Measurements from ENCODE around the gene ACVR1C. TPM values are rescaled to one million over a fixed set of nuclear protein-coding genes. Genes with fewer than 3 reads are reported as not detected.
"Not testable (repeated sequence)": the region's sequence is repeated elsewhere in the genome, so short reads cannot be mapped to it uniquely, and the experiment has no call there.

ACVR1C gene
- total and polyA plus RNA-seq, 4 donors, result 0.61 to 2.1 (median 1.4) TPM

GRCh38 chr2:157559061-157559460 lies 69.6 kb downstream of the ACVR1C start:
- Histone ChIP-seq H3K27ac (ENCODE audit: low read depth, low read length) (no peak overlapping the region), H3K4me3 (ENCODE audit: low read depth, low read length) (no peak overlapping the region), H3K36me3 (ENCODE audit: control insufficient read depth, insufficient read depth, low read length) (no peaks in the 10 kb centered on the region), H3K27me3 (ENCODE audit: control insufficient read depth, insufficient read depth, low read length) (no peaks in the 10 kb centered on the region), H3K4me1 (ENCODE audit: control insufficient read depth, insufficient read depth, low read length) (no peaks in the 10 kb centered on the region), H3K9me3 (ENCODE audit: control insufficient read depth, insufficient read depth, low read length) (no peaks in the 10 kb centered on the region)
- DNase-seq (ENCODE audit: low read depth in 4 of 6, low spot score in 6 of 6), result no peak
- WGBS (ENCODE audit: insufficient coverage), result no CpG with 5 or more reads among the region's 3 CpGs

GRCh38 chr2:157557770-157558169 lies 70.9 kb downstream of the ACVR1C start:
- H3K9me3 ChIP-seq (ENCODE audit: control insufficient read depth, insufficient read depth, low read length), result no peaks in the 10 kb centered on the region
- WGBS (ENCODE audit: insufficient coverage), result no CpG with 5 or more reads among the region's 1 CpG
- no peak for DNase-seq (ENCODE audit: low read depth in 4 of 6, low spot score in 6 of 6)
- no peaks in the 10 kb centered on the region for H3K27me3 ChIP-seq (ENCODE audit: control insufficient read depth, insufficient read depth, low read length)
- no peak overlapping the region for H3K27ac ChIP-seq (ENCODE audit: low read depth, low read length)
- H3K4me3 ChIP-seq (ENCODE audit: low read depth, low read length), result no peak overlapping the region
- no peaks in the 10 kb centered on the region for H3K36me3 ChIP-seq (ENCODE audit: control insufficient read depth, insufficient read depth, low read length)
- no peaks in the 10 kb centered on the region for H3K4me1 ChIP-seq (ENCODE audit: control insufficient read depth, insufficient read depth, low read length)

DNA sequence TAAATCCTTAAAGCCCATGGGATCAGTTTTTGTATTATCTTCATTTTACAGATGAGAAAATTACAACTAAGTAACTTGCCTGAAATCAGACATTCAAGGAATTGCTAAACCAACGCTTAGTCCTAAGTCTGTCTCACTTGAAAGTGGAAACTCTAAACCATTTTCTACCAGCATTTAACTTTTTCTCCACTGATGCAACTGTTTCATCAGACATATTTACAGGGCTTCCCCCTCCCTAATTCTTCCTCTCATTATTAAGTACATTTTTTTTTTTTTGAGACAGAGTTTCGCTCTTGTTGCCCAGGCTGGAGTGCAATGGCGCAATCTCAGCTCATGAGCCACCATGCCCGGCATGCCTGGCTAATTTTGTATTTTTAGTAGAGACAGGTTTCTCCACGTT lies 88.6 kb downstream of the ACVR1C start:
- H3K9me3 ChIP-seq (ENCODE audit: control insufficient read depth, insufficient read depth, low read length), result no peaks in the 10 kb centered on the region
- H3K4me3 ChIP-seq (ENCODE audit: low read depth, low read length), result no peak overlapping the region
- 100% methylated on average over 3 of the region's 5 CpGs for WGBS (ENCODE audit: insufficient coverage)
- no peak overlapping the region for H3K27ac ChIP-seq (ENCODE audit: low read depth, low read length)
- no peak for DNase-seq (ENCODE audit: low read depth in 4 of 6, low spot score in 6 of 6)
- no peaks in the 10 kb centered on the region for H3K36me3 ChIP-seq (ENCODE audit: control insufficient read depth, insufficient read depth, low read length)
- no peaks in the 10 kb centered on the region for H3K4me1 ChIP-seq (ENCODE audit: control insufficient read depth, insufficient read depth, low read length)
- H3K27me3 ChIP-seq (ENCODE audit: control insufficient read depth, insufficient read depth, low read length), result no peaks in the 10 kb centered on the region

- Histone ChIP-seq H3K27me3 (ENCODE audit: control insufficient read depth, insufficient read depth, low read length) (no peaks in the 10 kb centered on the region), H3K4me3 (ENCODE audit: low read depth, low read length) (no peak overlapping the region), H3K4me1 (ENCODE audit: control insufficient read depth, insufficient read depth, low read length) (no peaks in the 10 kb centered on the region), H3K36me3 (ENCODE audit: control insufficient read depth, insufficient read depth, low read length) (no peaks in the 10 kb centered on the region), H3K27ac (ENCODE audit: low read depth, low read length) (no peak overlapping the region), H3K9me3 (ENCODE audit: control insufficient read depth, insufficient read depth, low read length) (no peaks in the 10 kb centered on the region)
- WGBS (ENCODE audit: insufficient coverage), result no CpG with 5 or more reads among the region's 1 CpG
- no peak for DNase-seq (ENCODE audit: low read depth in 4 of 6, low spot score in 6 of 6)
These were observed 90.6 kb downstream of the ACVR1C start for GRCh38 chr2:157538064-157538463.

- WGBS (ENCODE audit: insufficient coverage), result no CpG with 5 or more reads among the region's 1 CpG
- no peaks in the 10 kb centered on the region for H3K27me3 ChIP-seq (ENCODE audit: control insufficient read depth, insufficient read depth, low read length)
- no peaks in the 10 kb centered on the region for H3K9me3 ChIP-seq (ENCODE audit: control insufficient read depth, insufficient read depth, low read length)
- no peak overlapping the region for H3K4me3 ChIP-seq (ENCODE audit: low read depth, low read length)
- DNase-seq (ENCODE audit: low read depth in 4 of 6, low spot score in 6 of 6), result no peak
- H3K27ac ChIP-seq (ENCODE audit: low read depth, low read length), result no peak overlapping the region
- H3K4me1 ChIP-seq (ENCODE audit: control insufficient read depth, insufficient read depth, low read length), result no peaks in the 10 kb centered on the region
- no peaks in the 10 kb centered on the region for H3K36me3 ChIP-seq (ENCODE audit: control insufficient read depth, insufficient read depth, low read length)
These were observed 91.8 kb downstream of the ACVR1C start for GRCh38 chr2:157536815-157537214.

DNA sequence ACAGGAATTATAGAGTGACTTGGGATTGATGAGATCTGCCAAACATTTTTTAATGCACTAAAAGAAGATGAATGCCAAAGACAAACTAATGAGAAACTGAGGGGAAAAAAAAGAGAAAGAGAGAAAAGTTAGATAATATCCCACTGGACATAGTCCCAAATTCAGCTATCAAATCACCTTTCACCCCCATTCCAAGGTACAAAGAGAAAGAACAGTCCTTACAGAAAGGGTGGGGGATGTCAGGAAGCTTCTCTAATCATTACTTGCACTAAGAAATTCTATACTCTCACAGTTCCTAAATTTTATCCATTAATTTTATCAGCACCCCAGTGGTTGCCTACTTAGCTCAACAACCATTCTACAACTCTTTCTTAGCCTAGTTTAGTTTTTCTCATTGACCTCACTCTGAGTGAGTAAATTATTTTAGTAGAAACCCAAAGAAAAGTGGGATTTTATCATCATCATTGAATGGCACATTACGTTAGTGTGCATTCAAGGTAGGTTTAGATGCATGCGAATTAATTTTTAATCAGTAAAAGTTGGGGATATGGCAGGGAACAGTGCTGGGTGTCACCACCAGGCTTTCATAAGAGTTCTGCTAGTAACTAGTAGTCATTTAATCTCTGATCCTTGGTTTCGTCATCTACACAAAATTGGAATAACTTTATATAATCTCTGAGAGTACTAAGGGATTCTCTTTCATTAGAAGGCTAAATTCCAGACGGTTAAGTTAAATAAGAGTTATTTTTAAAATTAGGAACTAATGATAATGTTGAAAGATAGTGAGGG lies 99.5 kb downstream of the ACVR1C start:
- H3K27ac ChIP-seq (ENCODE audit: low read depth, low read length), result no peak overlapping the region
- H3K4me3 ChIP-seq (ENCODE audit: low read depth, low read length), result no peak overlapping the region
- no peak for DNase-seq (ENCODE audit: low read depth in 4 of 6, low spot score in 6 of 6)
- no peaks in the 10 kb centered on the region for H3K9me3 ChIP-seq (ENCODE audit: control insufficient read depth, insufficient read depth, low read length)
- no CpG with 5 or more reads among the region's 4 CpGs for WGBS (ENCODE audit: insufficient coverage)
- no peaks in the 10 kb centered on the region for H3K4me1 ChIP-seq (ENCODE audit: control insufficient read depth, insufficient read depth, low read length)
- no peaks in the 10 kb centered on the region for H3K36me3 ChIP-seq (ENCODE audit: control insufficient read depth, insufficient read depth, low read length)
- no peaks in the 10 kb centered on the region for H3K27me3 ChIP-seq (ENCODE audit: control insufficient read depth, insufficient read depth, low read length)

GRCh38 chr2:157526070-157526469 lies 102.6 kb downstream of the ACVR1C start:
- WGBS (ENCODE audit: insufficient coverage), result 83% methylated on average over 1 of the region's 2 CpGs
- Histone ChIP-seq H3K9me3 (ENCODE audit: control insufficient read depth, insufficient read depth, low read length) (no peaks in the 10 kb centered on the region), H3K36me3 (ENCODE audit: control insufficient read depth, insufficient read depth, low read length) (no peaks in the 10 kb centered on the region), H3K4me3 (ENCODE audit: low read depth, low read length) (no peak overlapping the region), H3K27me3 (ENCODE audit: control insufficient read depth, insufficient read depth, low read length) (no peaks in the 10 kb centered on the region), H3K4me1 (ENCODE audit: control insufficient read depth, insufficient read depth, low read length) (no peaks in the 10 kb centered on the region), H3K27ac (ENCODE audit: low read depth, low read length) (no peak overlapping the region)
- DNase-seq (ENCODE audit: low read depth in 4 of 6, low spot score in 6 of 6), result no peak

DNA sequence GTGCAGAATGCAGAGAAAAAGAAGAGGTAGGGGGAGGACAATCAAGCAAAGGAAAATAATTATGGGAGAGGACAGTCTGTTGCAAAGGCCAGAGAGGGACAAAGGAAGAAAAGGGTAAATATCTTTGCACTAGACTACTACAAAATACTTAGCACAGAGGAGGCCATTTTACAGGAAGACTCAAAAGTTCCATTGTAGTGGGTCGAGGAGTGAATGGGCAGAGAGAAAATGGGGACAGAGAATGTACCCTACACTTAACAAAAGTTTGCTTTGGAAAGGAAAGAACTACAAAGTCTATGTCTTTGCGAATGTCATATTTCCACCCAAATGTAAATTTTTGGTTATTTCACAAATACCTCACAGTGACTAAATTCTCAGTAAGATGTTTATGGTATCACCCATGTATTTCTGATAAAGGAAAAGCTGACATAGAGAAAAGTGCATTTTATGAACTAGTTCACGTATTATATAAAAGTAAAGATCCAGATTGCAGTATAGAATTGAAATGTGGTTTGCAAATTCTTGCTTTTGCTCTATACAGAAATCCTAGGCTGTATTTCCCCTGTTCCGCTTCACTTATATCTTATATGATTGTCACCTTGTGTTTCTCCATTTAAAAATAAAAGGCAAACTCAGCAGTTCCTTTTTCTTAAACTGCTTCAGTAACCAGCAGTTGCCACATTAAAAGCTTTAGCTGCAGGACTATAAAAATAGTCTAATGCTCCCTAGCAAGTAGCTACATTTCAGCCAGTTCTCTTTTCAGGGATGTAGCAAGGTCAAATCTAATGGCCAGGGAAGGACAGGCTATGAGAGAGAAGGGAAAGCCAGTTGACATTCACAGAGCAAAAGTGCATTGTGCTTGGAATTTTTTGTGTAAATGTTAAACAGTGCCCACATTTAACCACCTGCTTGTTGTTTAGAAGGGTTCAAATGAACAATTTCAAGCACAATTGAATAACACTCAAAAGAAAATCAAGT lies 105.1 kb downstream of the ACVR1C start:
- no CpG with 5 or more reads among the region's 4 CpGs for whole genome bisulfite sequencing (ENCODE audit: insufficient coverage)
- Histone ChIP-seq H3K27ac (ENCODE audit: low read depth, low read length) (no peak overlapping the region), H3K4me1 (ENCODE audit: control insufficient read depth, insufficient read depth, low read length) (no peaks in the 10 kb centered on the region), H3K4me3 (ENCODE audit: low read depth, low read length) (no peak overlapping the region), H3K9me3 (ENCODE audit: control insufficient read depth, insufficient read depth, low read length) (no peaks in the 10 kb centered on the region), H3K36me3 (ENCODE audit: control insufficient read depth, insufficient read depth, low read length) (no peaks in the 10 kb centered on the region), H3K27me3 (ENCODE audit: control insufficient read depth, insufficient read depth, low read length) (no peaks in the 10 kb centered on the region)
- DNase-seq (ENCODE audit: low read depth in 4 of 6, low spot score in 6 of 6), result peak in 3 of 6 donors; percentile 4 to 83 (median 24)

- H3K27me3 ChIP-seq (ENCODE audit: control insufficient read depth, insufficient read depth, low read length); H3K27ac ChIP-seq (ENCODE audit: low read depth, low read length); H3K4me1 ChIP-seq (ENCODE audit: control insufficient read depth, insufficient read depth, low read length); H3K36me3 ChIP-seq (ENCODE audit: control insufficient read depth, insufficient read depth, low read length); H3K4me3 ChIP-seq (ENCODE audit: low read depth, low read length); DNase-seq (ENCODE audit: low read depth in 4 of 6, low spot score in 6 of 6); H3K9me3 ChIP-seq (ENCODE audit: control insufficient read depth, insufficient read depth, low read length): not testable (repeated sequence)
- 93% methylated on average over 3 of the region's 15 CpGs for WGBS (ENCODE audit: insufficient coverage)
These were observed 113.7 kb downstream of the ACVR1C start for GRCh38 chr2:157514966-157515365.
